ENCODE results near the gene PCDHGA1.
"Not testable (repeated sequence)": the region's sequence is repeated elsewhere in the genome, so short reads cannot be mapped to it uniquely, and the experiment has no call there.

The PCDHGA1 gene

DNA sequence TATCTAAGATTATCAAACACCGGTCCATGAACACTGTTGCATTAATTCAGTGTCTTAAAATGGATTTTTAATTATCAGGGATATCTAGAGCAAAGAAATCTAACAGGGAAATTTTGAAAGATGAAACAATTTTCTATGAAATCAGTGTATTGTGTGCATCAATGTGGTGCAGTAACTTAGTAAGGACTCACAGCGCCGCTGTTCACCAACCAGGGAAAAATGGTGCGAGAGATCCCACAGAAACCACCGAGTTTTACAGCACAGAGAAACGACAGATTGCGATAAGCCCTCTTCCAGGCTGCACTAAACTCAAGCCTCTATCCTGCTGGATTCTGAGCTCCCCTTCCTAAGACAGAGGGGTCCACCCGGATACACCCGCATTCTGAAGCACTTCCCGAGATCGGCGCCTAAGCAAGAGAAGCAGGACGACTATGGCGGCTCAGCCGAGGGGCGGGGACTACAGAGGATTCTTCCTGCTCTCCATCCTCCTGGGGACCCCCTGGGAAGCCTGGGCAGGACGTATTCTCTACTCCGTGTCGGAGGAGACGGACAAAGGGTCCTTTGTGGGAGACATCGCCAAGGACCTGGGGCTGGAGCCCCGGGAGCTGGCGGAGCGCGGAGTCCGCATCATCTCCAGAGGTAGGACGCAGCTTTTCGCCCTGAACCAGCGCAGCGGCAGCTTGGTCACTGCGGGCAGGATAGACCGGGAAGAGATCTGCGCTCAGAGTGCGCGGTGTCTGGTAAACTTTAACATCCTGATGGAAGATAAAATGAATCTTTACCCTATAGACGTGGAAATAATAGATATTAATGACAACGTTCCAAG lies 52.4 kb downstream of the PCDHGA1 start, which contains the start of gene PCDHGA7:
Gene PCDHGA7 (plus strand): TSS at position 274 of the 826 bp plus-strand sequence. CDS start 158 bp downstream, at position 432.
- DNase-seq (ENCODE audit: low read depth in 2 of 2): no peak

DNA sequence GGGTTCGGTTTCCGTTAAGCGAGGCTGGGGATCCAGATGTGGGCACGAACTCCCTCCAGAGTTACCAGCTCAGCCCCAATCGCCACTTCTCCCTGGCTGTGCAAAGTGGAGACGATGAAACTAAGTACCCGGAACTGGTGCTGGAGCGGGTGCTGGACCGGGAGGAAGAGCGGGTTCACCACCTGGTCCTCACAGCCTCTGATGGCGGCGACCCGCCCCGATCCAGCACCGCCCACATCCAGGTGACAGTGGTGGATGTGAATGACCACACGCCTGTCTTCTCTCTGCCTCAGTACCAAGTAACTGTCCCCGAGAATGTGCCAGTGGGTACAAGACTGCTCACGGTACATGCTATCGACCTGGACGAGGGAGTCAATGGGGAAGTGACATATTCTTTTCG lies 53.0 kb downstream of the PCDHGA1 start:
- DNase-seq (ENCODE audit: low read depth in 2 of 2): no peak

DNA sequence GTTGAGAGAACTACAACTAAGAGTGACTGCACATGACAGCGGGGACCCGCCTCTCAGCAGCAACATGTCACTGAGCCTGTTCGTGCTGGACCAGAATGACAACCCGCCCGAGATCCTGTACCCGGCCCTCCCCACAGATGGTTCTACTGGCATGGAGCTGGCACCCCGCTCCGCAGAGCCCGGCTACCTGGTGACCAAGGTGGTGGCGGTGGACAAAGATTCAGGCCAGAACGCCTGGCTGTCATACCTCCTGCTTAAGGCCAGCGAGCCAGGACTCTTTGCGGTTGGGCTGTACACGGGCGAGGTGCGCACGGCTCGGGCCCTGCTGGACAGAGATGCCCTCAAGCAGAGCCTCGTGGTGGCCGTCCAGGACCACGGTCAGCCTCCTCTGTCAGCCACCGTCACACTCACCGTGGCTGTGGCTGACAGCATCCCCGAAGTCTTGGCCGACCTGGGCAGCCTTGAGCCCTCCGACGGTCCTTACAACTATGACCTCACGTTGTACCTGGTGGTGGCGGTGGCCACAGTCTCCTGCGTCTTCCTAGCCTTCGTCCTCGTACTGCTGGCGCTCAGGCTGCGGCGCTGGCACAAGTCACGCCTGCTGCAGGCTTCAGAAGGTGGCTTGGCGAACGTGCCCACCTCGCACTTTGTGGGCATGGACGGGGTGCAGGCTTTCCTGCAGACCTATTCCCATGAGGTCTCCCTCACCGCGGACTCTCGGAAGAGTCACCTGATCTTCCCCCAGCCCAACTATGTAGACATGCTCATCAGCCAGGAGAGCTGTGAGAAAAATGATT lies 54.4 kb downstream of the PCDHGA1 start:
- DNase-seq (ENCODE audit: low read depth in 2 of 2): no peak

DNA sequence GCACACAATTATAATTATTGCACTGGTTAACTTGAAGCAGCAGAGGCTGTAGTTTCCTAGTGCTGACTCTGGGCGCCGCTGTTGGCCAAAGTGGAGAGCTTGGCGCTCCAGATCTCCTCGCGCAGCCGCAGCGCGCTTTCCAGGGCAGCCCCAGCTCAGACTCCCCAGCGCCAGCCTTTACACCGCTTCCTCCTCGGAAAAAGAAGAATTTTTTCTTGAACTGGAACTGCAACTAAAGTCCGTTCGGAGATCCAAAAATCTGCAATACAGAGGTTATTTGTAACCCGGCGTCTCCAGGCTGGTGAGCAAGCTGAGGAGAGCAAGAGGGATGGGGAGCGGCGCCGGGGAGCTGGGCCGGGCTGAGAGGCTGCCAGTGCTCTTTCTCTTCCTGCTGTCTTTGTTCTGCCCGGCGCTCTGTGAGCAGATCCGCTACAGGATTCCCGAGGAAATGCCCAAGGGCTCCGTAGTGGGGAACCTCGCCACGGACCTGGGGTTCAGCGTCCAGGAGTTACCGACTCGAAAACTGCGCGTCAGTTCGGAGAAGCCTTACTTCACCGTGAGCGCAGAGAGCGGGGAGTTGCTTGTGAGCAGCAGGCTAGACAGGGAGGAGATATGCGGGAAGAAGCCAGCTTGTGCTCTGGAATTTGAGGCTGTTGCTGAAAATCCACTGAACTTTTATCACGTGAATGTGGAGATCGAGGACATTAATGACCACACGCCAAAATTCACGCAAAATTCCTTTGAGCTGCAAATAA lies 57.4 kb downstream of the PCDHGA1 start, which contains the start of gene PCDHGB4:
Gene PCDHGB4 (plus strand): TSS at position 142 of the 755 bp plus-strand sequence. CDS start 187 bp downstream, at position 329.
- DNase-seq (ENCODE audit: low read depth in 2 of 2): not testable (repeated sequence)

DNA sequence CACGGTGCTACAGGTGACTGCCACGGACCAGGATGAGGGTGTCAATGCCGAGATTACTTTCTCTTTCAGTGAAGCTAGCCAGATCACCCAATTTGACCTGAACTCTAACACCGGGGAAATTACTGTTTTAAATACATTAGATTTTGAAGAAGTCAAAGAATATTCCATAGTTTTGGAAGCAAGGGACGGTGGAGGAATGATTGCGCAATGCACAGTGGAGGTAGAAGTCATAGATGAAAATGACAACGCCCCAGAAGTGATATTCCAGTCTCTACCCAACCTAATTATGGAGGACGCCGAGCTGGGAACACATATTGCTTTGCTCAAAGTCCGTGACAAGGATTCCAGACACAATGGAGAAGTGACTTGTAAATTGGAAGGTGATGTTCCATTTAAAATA lies 58.3 kb downstream of the PCDHGA1 start:
- no peak for DNase-seq (ENCODE audit: low read depth in 2 of 2)

DNA sequence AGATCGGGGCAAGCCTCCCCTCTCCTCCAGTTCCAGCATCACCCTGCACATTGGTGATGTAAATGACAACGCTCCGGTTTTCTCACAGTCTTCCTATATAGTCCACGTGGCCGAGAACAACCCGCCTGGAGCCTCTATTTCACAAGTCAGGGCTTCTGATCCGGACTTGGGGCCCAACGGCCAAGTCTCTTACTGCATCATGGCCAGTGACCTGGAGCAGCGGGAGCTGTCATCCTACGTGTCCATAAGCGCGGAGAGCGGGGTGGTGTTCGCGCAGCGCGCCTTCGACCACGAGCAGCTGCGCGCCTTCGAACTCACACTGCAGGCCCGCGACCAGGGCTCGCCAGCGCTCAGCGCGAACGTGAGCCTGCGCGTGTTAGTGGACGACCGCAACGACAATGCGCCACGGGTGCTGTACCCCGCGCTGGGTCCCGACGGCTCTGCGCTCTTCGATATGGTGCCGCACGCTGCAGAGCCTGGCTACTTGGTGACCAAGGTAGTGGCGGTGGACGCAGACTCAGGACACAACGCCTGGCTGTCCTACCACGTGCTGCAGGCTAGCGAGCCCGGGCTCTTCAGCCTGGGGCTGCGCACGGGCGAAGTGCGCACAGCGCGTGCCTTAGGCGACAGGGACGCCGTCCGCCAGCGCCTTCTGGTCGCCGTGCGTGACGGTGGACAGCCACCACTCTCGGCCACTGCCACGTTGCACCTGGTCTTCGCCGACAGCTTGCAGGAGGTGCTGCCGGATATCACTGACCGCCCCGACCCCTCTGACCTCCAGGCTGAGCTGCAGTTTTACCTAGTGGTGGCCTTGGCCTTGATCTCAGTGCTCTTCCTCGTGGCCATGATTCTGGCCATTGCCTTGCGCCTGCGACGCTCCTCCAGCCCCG lies 59.1 kb downstream of the PCDHGA1 start:
- no peak for DNase-seq (ENCODE audit: low read depth in 2 of 2)

DNA sequence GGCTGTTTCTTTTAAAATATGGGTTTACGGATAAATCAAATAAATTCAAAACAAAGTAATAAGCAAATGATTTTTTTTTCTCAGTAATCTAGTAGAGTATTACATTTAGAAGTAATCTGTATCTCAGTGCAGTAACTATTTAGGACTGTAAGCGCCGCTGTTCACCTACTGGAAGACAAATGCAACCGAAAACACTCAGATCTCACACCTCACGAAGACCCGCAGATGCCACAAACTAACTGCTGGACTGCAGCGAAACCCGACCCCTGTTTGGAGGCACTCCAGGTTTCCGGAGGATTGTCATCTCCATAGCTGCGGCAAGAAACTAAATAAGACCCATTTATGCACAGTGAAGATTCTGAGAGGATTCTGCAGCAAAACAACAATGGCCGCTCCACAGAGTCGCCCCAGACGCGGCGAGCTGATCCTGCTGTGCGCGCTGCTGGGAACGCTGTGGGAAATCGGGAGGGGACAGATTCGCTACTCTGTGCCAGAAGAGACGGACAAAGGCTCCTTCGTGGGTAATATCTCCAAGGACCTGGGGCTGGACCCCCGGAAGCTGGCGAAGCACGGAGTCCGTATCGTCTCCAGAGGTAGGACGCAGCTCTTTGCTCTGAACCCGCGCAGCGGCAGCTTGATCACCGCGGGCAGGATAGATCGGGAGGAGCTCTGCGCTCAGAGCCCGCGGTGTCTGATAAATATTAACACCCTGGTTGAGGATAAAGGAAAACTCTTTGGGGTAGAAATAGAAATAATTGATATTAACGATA lies 62.3 kb downstream of the PCDHGA1 start, which contains the start of gene PCDHGA8:
Gene PCDHGA8 (plus strand): TSS at position 205 of the 770 bp plus-strand sequence. CDS start 181 bp downstream, at position 386.
- DNase-seq (ENCODE audit: low read depth in 2 of 2): no peak

DNA sequence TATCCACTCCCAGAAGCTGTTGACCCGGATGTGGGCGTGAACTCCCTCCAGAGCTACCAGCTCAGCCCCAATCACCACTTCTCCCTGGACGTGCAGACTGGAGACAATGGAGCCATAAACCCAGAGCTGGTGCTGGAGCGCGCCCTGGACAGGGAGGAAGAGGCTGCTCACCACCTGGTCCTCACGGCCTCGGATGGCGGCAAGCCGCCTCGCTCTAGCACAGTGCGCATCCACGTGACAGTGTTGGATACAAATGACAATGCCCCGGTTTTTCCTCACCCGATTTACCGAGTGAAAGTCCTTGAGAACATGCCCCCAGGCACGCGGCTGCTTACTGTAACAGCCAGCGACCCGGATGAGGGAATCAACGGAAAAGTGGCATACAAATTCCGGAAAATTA lies 63.0 kb downstream of the PCDHGA1 start:
- DNase-seq (ENCODE audit: low read depth in 2 of 2): no peak

DNA sequence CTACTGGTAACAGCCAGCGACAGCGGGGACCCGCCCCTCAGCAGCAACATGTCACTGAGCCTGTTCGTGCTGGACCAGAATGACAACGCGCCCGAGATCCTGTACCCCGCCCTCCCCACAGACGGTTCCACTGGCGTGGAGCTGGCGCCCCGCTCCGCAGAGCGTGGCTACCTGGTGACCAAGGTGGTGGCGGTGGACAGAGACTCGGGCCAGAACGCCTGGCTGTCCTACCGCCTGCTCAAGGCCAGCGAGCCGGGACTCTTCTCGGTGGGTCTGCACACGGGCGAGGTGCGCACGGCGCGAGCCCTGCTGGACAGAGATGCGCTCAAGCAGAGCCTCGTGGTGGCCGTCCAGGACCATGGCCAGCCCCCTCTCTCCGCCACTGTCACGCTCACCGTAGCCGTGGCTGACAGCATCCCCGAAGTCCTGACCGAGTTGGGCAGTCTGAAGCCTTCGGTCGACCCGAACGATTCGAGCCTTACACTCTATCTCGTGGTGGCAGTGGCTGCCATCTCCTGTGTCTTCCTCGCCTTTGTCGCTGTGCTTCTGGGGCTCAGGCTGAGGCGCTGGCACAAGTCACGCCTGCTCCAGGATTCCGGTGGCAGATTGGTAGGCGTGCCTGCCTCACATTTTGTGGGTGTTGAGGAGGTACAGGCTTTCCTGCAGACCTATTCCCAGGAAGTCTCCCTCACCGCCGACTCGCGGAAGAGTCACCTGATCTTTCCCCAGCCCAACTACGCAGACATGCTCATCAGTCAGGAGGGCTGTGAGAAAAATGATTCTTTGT lies 64.3 kb downstream of the PCDHGA1 start:
- not testable (repeated sequence) for DNase-seq (ENCODE audit: low read depth in 2 of 2)

DNA sequence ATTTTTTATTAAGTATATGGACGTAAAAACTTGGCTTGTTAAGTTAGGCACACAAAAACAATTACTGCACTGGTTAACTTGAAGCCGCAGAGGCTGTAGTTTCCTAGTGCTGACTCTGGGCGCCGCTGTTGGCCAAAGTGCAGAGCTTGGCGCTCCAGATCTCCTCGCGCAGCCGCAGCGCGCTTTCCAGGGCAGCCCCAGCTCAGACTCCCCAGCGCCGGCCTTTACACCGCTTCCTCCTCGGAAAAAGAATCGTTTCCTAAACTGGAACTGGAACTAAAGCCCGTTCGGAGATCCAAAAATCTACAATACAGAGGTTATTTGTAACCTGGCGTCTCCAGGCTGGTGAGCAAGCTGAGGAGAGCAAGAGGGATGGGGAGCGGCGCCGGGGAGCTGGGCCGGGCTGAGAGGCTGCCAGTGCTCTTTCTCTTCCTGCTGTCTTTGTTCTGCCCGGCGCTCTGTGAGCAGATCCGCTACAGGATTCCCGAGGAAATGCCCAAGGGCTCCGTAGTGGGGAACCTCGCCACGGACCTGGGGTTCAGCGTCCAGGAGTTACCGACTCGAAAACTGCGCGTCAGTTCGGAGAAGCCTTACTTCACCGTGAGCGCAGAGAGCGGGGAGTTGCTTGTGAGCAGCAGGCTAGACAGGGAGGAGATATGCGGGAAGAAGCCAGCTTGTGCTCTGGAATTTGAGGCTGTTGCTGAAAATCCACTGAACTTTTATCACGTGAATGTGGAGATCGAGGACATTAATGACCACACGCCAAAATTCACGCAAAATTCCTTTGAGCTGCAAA lies 67.6 kb downstream of the PCDHGA1 start, which contains the start of gene PCDHGB5:
Gene PCDHGB5 (plus strand): TSS at position 192 of the 796 bp plus-strand sequence. CDS start 181 bp downstream, at position 373.
- not testable (repeated sequence) for DNase-seq (ENCODE audit: low read depth in 2 of 2)

DNA sequence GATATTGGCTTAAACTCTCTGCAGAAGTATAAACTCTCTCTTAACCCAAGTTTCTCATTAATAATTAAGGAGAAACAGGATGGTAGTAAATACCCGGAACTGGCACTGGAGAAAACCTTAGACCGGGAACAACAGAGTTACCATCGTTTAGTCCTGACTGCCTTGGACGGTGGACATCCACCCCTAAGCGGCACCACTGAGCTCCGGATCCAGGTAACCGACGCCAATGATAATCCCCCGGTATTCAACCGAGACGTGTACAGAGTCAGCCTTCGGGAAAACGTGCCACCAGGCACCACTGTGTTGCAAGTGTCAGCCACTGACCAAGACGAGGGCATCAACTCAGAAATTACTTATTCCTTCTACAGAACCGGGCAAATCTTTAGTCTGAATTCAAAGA lies 68.3 kb downstream of the PCDHGA1 start:
- DNase-seq (ENCODE audit: low read depth in 2 of 2): no peak

DNA sequence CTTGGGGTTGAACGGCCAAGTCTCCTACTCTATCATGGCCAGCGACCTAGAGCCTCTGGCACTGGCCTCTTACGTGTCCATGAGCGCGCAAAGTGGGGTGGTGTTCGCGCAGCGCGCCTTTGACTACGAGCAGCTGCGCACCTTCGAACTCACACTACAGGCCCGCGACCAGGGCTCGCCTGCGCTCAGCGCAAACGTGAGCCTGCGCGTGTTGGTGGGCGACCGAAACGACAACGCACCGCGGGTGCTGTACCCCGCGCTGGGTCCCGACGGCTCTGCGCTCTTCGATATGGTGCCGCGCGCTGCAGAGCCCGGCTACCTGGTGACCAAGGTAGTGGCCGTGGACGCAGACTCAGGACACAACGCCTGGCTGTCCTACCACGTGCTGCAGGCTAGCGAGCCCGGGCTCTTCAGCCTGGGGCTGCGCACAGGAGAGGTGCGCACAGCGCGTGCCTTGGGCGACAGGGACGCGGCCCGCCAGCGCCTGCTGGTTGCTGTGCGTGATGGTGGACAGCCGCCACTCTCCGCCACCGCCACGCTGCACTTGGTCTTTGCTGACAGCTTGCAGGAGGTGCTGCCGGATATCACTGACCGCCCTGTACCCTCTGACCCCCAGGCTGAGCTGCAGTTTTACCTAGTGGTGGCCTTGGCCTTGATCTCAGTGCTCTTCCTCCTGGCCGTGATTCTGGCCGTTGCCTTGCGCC lies 69.4 kb downstream of the PCDHGA1 start:
- DNase-seq (ENCODE audit: low read depth in 2 of 2): no peak

DNA sequence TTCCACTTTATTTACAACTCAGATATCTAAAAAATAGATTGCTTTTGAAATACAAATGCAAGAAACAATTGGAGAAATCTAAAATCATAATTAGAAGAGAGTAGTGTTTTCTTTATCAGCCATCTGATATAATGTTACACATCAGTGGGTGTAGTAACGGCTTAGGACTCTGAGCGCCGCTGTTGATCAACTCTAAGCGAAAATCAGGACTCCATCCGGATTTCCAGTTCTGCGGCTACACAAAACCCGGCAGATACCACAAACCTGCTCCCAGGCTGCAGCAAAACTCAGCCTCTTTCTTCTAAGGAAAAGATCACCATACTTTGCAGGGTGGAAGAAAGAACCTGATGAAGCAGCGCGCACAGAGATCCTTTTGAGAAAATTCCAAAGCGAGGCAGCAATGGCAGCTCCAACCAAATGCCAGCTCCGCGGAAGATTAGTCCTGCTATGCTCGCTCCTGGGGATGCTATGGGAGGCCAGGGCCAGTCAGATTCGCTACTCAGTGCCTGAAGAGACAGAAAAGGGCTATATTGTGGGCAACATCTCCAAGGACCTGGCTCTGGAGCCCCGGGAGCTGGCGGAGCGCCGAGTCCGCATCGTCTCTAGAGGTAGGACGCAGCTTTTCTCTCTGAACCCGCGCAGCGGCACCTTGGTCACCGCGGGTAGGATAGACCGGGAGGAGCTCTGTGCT lies 72.4 kb downstream of the PCDHGA1 start, which contains the start of gene PCDHGA9:
Gene PCDHGA9 (plus strand): TSS at position 226 of the 691 bp plus-strand sequence. CDS start 175 bp downstream, at position 401.
- DNase-seq (ENCODE audit: low read depth in 2 of 2): no peak

DNA sequence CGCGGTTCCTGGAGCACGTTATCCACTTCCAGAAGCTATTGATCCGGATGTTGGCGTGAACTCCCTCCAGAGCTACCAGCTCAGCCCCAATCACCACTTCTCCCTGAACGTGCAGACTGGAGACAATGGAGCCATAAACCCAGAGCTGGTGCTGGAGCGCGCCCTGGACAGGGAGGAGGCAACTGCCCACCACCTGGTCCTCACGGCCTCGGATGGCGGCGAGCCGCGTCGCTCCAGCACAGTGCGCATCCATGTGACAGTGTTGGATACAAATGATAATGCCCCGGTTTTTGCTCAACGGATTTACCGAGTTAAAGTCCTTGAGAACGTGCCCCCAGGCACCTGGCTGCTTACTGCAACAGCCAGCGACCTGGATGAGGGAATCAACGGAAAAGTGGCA lies 73.1 kb downstream of the PCDHGA1 start:
- no peak for DNase-seq (ENCODE audit: low read depth in 2 of 2)

DNA sequence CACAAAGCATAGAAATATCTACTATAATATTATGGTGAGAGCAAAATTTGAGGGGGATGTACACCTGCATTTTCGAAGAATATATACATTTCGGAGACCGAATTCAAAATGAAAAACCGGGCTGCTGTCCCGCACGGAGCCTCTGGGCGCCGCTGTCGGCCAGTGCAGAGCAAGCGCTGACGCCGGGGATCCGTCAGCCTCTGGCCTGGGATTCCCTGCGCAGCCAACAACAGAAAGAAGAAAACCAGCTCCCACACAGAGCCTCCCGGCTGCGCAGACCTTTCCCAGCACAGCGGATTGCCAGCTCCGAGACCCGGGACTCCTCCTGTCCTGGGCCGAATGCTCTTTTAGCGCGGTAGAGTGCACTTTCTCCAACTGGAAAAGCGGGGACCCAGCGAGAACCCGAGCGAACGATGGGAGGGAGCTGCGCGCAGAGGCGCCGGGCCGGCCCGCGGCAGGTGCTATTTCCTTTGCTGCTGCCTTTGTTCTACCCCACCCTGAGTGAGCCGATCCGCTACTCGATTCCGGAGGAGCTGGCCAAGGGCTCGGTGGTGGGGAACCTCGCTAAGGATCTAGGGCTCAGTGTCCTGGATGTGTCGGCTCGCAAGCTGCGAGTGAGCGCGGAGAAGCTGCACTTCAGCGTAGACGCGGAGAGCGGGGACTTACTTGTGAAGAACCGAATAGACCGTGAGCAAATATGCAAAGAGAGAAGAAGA lies 77.6 kb downstream of the PCDHGA1 start, which contains the start of gene PCDHGB6:
Gene PCDHGB6 (plus strand): TSS at position 232 of the 716 bp plus-strand sequence. CDS start 182 bp downstream, at position 414.
- not testable (repeated sequence) for DNase-seq (ENCODE audit: low read depth in 2 of 2)

All from stimulated activated CD8-positive, alpha-beta memory T cell treated with anti-CD3 and anti-CD28 coated beads, Interleukin-7, amount 100 ng/mL, for 1 hour (primary cell).